Urothelium cell line (cell line): ENCODE measurements around the gene TGIF2LX.
"Not testable (repeated sequence)": the region's sequence is repeated elsewhere in the genome, so short reads cannot be mapped to it uniquely, and the experiment has no call there.

Source experiments
- DNase-seq: peaks from one replicate; pipeline ENCODE4 v3.0.0; 2011; ENCODE audit warnings: low spot score, mixed read lengths
- FAIRE-seq: peaks from 2 replicates; lab custom pipeline; 2011; peaks lifted over from hg19 to GRCh38; lab: Jason Lieb, UNC

The TGIF2LX gene

DNA sequence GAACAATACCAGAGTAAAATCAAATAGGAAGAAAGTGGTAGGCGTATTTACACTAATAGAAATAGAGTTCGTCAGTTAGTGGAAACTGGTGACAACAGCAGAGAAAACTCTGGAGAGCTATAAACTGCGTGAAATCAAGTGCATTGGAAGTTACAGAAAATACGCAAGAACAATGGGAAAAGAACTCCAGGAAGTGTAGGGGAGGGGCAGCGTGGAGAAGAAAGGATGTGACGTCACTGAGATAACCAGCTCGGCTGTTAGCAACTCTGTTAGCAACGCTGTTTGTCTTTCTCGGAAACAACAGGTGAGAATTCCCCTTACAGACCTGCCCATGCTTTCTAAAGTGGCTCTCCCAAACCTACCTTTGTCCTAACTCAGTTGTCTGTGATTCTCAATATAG is at the start of gene TGIF2LX:
TGIF2LX (plus strand) TSS at position 244 of the 400 bp plus-strand sequence. CDS start 178 bp downstream, outside the sequence.
- not testable (repeated sequence) for FAIRE-seq
- DNase-seq, result peak; percentile 3

DNA sequence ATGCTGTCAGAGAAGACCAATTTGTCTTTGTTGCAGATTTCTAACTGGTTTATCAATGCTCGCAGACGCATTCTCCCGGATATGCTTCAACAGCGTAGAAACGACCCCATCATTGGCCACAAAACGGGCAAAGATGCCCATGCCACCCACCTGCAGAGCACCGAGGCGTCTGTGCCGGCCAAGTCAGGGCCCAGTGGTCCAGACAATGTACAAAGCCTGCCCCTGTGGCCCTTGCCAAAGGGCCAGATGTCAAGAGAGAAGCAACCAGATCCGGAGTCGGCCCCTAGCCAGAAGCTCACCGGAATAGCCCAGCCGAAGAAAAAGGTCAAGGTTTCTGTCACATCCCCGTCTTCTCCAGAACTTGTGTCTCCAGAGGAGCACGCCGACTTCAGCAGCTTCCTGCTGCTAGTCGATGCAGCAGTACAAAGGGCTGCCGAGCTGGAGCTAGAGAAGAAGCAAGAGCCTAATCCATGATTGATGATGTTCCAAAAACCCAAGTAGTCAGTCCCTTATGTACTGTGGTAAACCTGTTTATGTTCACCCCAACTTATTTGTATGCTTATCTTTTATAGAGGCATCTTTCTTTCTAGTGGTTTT is 728 bp downstream of the TGIF2LX start:
- DNase-seq, FAIRE-seq: not testable (repeated sequence)

DNA sequence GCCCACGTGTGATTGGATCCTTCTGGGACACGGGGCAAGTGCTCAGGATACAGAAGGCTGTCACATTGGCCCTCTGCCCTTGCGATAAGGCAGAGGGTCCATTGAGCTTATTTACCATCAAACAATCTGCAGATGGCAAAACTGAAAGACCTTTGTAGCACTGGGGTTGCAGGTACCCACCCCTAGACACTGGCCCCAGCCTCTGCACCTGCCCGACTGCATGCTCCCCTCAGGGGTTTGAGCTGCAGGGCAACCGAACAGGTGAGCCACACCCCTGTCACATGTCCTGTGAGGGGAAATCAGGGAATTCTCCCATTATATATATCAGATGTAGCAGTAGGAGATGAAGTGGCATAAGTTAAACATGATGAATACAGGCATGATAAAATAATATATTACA is 21.4 kb downstream of the TGIF2LX start:
- FAIRE-seq, DNase-seq: not testable (repeated sequence)

DNA sequence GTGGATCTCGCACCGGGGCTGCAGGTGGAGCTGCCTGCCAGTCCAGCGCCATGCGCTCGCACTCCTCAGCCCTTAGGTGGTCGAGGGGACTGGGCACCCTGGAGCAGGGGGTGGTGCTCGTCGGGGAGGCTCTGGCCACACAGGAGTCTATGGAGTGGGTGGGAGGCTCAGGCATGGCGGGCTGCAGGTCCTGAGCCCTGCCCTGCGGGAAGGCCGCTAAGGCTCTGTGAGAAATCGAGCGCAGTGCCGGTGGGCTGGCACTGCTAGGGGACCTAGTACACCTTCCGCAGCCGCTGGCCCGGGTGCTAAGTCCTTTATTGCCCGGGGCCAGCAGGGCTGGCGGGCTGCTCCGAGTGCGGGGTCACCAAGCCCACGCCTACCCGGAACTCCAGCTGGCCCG is 43.9 kb downstream of the TGIF2LX start:
- not testable (repeated sequence) for FAIRE-seq, DNase-seq
